TTC549 (cell line): ENCODE results near the gene GALNT10.

ENCODE experiments used
- FAIRE-seq: peaks from 2 replicates; lab custom pipeline; 2012; peaks lifted over from hg19 to GRCh38; lab: Jason Lieb, UNC

GALNT10 gene

GRCh38 chr5:154408811-154409210 is 218.3 kb downstream of the GALNT10 start:
- FAIRE-seq = no peak

- no peak for FAIRE-seq
Observed at GRCh38 chr5:154409230-154409840, 218.8 kb downstream of the GALNT10 start.

GRCh38 chr5:154410008-154410407 is 219.5 kb downstream of the GALNT10 start:
- no peak for FAIRE-seq

- no peak for FAIRE-seq
Observed at GRCh38 chr5:154410786-154411185, 220.3 kb downstream of the GALNT10 start.

GRCh38 chr5:154411338-154411737 is 220.8 kb downstream of the GALNT10 start:
- no peak for FAIRE-seq

- FAIRE-seq = no peak
Observed at GRCh38 chr5:154412316-154412715, 221.8 kb downstream of the GALNT10 start.

GRCh38 chr5:154412925-154413324 is 222.4 kb downstream of the GALNT10 start:
- FAIRE-seq = no peak

GRCh38 chr5:154415114-154415513 is 224.6 kb downstream of the GALNT10 start:
- FAIRE-seq = no peak

GRCh38 chr5:154418344-154418820 is 227.8 kb downstream of the GALNT10 start:
- no peak for FAIRE-seq

GRCh38 chr5:154419236-154419635 is 228.7 kb downstream of the GALNT10 start:
- FAIRE-seq = no peak

- no peak for FAIRE-seq
Observed at GRCh38 chr5:154421868-154422267, 231.3 kb downstream of the GALNT10 start.

GRCh38 chr5:154422298-154422697 is 231.8 kb downstream of the GALNT10 start:
- no peak for FAIRE-seq

GRCh38 chr5:154428208-154428607 is 237.7 kb downstream of the GALNT10 start:
- FAIRE-seq = no peak

GRCh38 chr5:154429341-154429740 is 238.8 kb downstream of the GALNT10 start:
- no peak for FAIRE-seq

GRCh38 chr5:154430466-154430865 is 239.9 kb downstream of the GALNT10 start:
- no peak for FAIRE-seq

GRCh38 chr5:154430961-154431630 is 240.6 kb downstream of the GALNT10 start:
- FAIRE-seq = no peak

- no peak for FAIRE-seq
Observed at GRCh38 chr5:154435226-154435625, 244.7 kb downstream of the GALNT10 start.

GRCh38 chr5:154437281-154437965 is 246.9 kb downstream of the GALNT10 start:
- FAIRE-seq = no peak

GRCh38 chr5:154440540-154440939 is 250.0 kb downstream of the GALNT10 start:
- no peak for FAIRE-seq

- FAIRE-seq = no peak
Observed at GRCh38 chr5:154442801-154443200, 252.3 kb downstream of the GALNT10 start.

GRCh38 chr5:154444556-154445421 is 254.3 kb downstream of the GALNT10 start:
- FAIRE-seq = no peak

- FAIRE-seq = no peak
Observed at GRCh38 chr5:154445422-154446194, 255.1 kb downstream of the GALNT10 start, which contains the start of gene SAP30L. Gene SAP30L, plus strand, starts transcription at chr5:154445997. Its CDS starts 608 bp downstream, at chr5:154446605.
